ENCODE data around the gene ARL5B.
A peak's percentile ranks its signal among the peaks of the same experiment; 100 is the strongest.
"Not testable (repeated sequence)": the region's sequence is repeated elsewhere in the genome, so short reads cannot be mapped to it uniquely, and the experiment has no call there.

ARL5B gene, protein sequence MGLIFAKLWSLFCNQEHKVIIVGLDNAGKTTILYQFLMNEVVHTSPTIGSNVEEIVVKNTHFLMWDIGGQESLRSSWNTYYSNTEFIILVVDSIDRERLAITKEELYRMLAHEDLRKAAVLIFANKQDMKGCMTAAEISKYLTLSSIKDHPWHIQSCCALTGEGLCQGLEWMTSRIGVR

DNA sequence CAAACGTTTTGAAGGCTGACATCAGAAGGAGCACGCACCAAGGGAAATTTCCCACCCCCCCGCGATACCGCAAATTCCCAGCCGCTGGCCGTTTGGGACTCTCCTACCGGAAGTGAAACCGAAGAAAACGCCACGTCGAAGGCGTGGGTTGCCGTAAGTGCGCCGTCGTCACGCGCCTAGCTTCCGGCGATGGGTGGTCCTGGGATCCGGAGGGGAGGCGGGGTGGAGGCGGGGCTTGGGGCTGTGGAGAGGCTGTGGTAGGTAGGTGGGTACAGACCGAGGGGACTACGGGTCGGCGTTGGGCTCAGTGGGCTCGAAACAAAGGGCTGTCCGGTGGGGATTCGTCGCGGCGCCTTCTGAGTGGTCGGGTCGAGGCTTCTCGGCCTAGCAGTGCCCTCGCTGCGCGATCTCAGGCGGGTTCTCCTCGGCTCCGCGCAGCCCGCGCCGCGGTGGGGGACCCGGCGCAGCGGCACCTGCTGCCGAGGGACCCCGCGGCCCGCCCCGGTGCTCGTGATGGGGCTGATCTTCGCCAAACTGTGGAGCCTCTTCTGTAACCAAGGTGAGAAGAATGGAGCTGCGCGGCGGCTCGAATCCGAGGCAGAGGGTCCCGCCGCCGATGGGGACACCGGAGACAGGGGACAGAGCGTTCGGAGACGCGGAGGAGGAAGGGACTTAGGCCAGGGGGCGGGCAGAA lies at the start of gene ARL5B:
ARL5B (plus strand) TSS at position 307 of the 694 bp plus-strand sequence; CDS start at position 514, 207 bp downstream.
- H3K27ac ChIP-seq (ENCODE audit: low read depth, low read length): peak within 1 kb of the TSS; percentile 94
- peaks cover 16 to 18% of the 10 kb centered on the region in 2 donors for H3K4me1 ChIP-seq (ENCODE audit: control insufficient read depth in 1 of 2, insufficient read depth in 2 of 2, low read length in 2 of 2)
- H3K9me3 ChIP-seq (ENCODE audit: control insufficient read depth in 1 of 2, low read length in 2 of 2): no peaks in the 10 kb centered on the region
- no peaks in the 10 kb centered on the region for H3K27me3 ChIP-seq (ENCODE audit: control insufficient read depth in 1 of 2, insufficient read depth in 2 of 2, low read length in 2 of 2)
- H3K9ac ChIP-seq (ENCODE audit: low read depth in 1 of 2, low read length in 2 of 2): peak within 1 kb of the TSS; percentile 95 to 97
- H3K4me3 ChIP-seq (ENCODE audit: low read depth in 1 of 2, low read length in 2 of 2): peak within 1 kb of the TSS; percentile 93 to 98
- H3K36me3 ChIP-seq (ENCODE audit: control insufficient read depth in 1 of 2, insufficient read depth in 2 of 2, low read length in 2 of 2): no peaks in the 10 kb centered on the region

DNA sequence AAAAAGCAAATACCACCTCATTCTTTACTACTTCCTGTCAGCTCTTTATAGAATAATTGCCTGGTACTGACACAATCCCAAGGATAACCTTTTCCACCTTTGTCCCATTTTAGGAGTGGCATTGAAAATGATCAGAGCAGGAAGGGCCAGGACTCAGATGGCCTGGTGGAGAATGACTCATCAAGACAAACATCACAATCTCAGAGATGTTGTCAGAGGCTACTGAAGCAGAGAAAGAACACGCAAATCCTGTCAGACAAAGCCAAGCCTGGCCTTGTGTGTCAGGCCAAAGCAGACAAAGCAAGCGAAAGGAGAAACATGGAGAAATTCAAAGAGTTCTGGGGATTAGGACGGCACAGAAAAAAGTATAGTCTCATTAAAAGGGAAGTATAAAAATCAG lies 48.7 kb upstream of the ARL5B start:
- Histone ChIP-seq H3K27ac (ENCODE audit: low read depth, low read length) (no peak overlapping the region), H3K9ac (ENCODE audit: low read depth in 1 of 2, low read length in 2 of 2) (peak overlapping the region in 1 of 2 donors; percentile 36), H3K27me3 (ENCODE audit: control insufficient read depth in 1 of 2, insufficient read depth in 2 of 2, low read length in 2 of 2) (no peaks in the 10 kb centered on the region)

DNA sequence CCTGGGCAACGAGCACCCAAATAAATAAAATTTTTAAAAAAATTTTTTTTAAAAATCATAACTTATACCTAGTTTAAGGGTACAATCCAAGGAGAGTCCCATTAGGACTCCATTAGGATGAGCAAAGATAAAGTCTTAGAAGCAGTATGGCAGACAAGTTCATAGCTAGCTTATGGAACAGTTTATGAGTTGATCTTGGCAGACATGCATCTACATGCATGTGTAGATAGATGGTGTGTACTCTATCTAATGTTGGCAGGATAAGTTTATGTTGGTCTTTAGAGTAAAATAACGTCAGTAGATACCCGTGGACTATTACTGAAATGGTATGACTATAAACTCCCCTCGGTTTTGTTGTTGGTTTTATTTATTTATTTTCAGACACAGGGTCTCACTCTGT lies 48.1 kb upstream of the ARL5B start:
- Histone ChIP-seq H3K4me1 (ENCODE audit: control insufficient read depth in 1 of 2, insufficient read depth in 2 of 2, low read length in 2 of 2) (peaks cover 7 to 11% of the 10 kb centered on the region in 2 donors), H3K9me3 (ENCODE audit: control insufficient read depth in 1 of 2, low read length in 2 of 2) (no peaks in the 10 kb centered on the region), H3K9ac (ENCODE audit: low read depth in 1 of 2, low read length in 2 of 2) (no peak overlapping the region), H3K36me3 (ENCODE audit: control insufficient read depth in 1 of 2, insufficient read depth in 2 of 2, low read length in 2 of 2) (peaks cover 0 to 8% of the 10 kb centered on the region in 2 donors), H3K27ac (ENCODE audit: low read depth, low read length) (no peak overlapping the region), H3K4me3 (ENCODE audit: low read depth in 1 of 2, low read length in 2 of 2) (no peak overlapping the region), H3K27me3 (ENCODE audit: control insufficient read depth in 1 of 2, insufficient read depth in 2 of 2, low read length in 2 of 2) (no peaks in the 10 kb centered on the region)

More for the DNA sequence above, 48.7 kb upstream of the ARL5B start:
- H3K9me3 ChIP-seq (ENCODE audit: control insufficient read depth in 1 of 2, low read length in 2 of 2): no peaks in the 10 kb centered on the region
- peaks cover 7 to 11% of the 10 kb centered on the region in 2 donors for H3K4me1 ChIP-seq (ENCODE audit: control insufficient read depth in 1 of 2, insufficient read depth in 2 of 2, low read length in 2 of 2)
- peaks cover 0 to 8% of the 10 kb centered on the region in 2 donors for H3K36me3 ChIP-seq (ENCODE audit: control insufficient read depth in 1 of 2, insufficient read depth in 2 of 2, low read length in 2 of 2)
- no peak overlapping the region for H3K4me3 ChIP-seq (ENCODE audit: low read depth in 1 of 2, low read length in 2 of 2)

DNA sequence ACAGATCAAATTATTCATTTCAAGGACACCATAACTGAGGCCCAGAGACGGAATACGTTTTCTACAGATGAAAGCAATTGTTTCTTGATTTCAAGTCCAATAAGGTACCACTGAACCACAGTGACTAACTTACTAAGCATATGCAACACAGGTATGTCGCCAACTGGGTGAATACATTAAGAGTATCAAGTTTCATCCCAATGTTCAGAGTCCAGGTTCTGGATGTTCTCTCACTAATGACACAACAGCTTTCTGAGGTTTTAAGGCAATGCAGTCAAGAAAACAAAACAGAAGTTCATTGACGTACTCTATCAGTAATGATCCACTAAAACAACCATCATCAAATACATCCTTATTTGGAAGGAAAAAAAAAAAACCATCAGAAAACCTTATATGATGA lies 43.6 kb upstream of the ARL5B start:
- H3K4me1 ChIP-seq (ENCODE audit: control insufficient read depth in 1 of 2, insufficient read depth in 2 of 2, low read length in 2 of 2): peaks cover 3 to 4% of the 10 kb centered on the region in 2 donors
- no peaks in the 10 kb centered on the region for H3K27me3 ChIP-seq (ENCODE audit: control insufficient read depth in 1 of 2, insufficient read depth in 2 of 2, low read length in 2 of 2)

DNA sequence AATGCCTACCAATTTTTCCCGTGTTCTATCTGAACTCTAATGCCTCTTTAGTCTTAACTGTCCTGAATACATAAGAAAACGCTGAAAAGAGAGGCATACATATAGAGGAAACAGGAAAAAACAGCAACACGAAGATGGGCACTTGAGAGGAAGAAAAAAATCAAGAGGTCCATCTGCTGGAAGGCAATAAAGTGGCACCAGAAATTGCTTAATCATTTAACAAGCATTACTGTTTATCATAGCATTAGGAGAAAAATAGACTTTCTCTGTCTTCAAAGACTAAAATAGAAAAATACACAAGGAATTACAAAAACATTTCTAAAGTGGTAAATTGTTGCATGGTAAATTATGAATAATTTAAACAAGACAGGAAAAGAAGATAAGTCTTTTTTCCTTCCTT lies 42.9 kb upstream of the ARL5B start:
- no peak overlapping the region for H3K9ac ChIP-seq (ENCODE audit: low read depth in 1 of 2, low read length in 2 of 2)
- no peaks in the 10 kb centered on the region for H3K9me3 ChIP-seq (ENCODE audit: control insufficient read depth in 1 of 2, low read length in 2 of 2)
- H3K4me1 ChIP-seq (ENCODE audit: control insufficient read depth in 1 of 2, insufficient read depth in 2 of 2, low read length in 2 of 2): no peaks in the 10 kb centered on the region
- H3K27me3 ChIP-seq (ENCODE audit: control insufficient read depth in 1 of 2, insufficient read depth in 2 of 2, low read length in 2 of 2): no peaks in the 10 kb centered on the region
- no peak overlapping the region for H3K4me3 ChIP-seq (ENCODE audit: low read depth in 1 of 2, low read length in 2 of 2)
- no peak overlapping the region for H3K27ac ChIP-seq (ENCODE audit: low read depth, low read length)
- peaks cover 0 to 8% of the 10 kb centered on the region in 2 donors for H3K36me3 ChIP-seq (ENCODE audit: control insufficient read depth in 1 of 2, insufficient read depth in 2 of 2, low read length in 2 of 2)

More for the DNA sequence above, 43.6 kb upstream of the ARL5B start:
- Histone ChIP-seq H3K4me3 (ENCODE audit: low read depth in 1 of 2, low read length in 2 of 2) (no peak overlapping the region), H3K36me3 (ENCODE audit: control insufficient read depth in 1 of 2, insufficient read depth in 2 of 2, low read length in 2 of 2) (peaks cover 0 to 8% of the 10 kb centered on the region in 2 donors), H3K27ac (ENCODE audit: low read depth, low read length) (no peak overlapping the region), H3K9ac (ENCODE audit: low read depth in 1 of 2, low read length in 2 of 2) (no peak overlapping the region), H3K9me3 (ENCODE audit: control insufficient read depth in 1 of 2, low read length in 2 of 2) (no peaks in the 10 kb centered on the region)

DNA sequence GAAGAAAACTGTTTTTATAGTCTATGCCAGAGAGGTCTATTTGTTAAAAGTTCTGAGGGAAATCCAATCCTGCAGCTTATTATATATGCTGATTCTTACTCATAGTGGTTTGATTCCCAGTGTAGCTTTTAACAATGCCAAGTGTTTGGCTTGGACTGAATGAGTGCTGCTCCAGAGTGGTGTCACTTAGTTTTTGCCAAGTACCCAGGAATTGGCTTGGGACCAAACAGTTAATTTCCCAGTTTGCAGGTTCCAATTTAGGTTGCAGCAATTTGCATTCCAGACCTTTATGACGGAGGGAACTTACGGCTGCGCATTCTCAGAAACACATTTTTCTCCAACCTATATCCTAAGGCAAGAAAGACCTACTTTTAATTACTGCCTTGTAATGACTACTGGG lies 40.2 kb upstream of the ARL5B start:
- Histone ChIP-seq H3K4me3 (ENCODE audit: low read depth in 1 of 2, low read length in 2 of 2) (no peak overlapping the region), H3K9me3 (ENCODE audit: control insufficient read depth in 1 of 2, low read length in 2 of 2) (no peaks in the 10 kb centered on the region), H3K9ac (ENCODE audit: low read depth in 1 of 2, low read length in 2 of 2) (no peak overlapping the region), H3K27ac (ENCODE audit: low read depth, low read length) (no peak overlapping the region), H3K36me3 (ENCODE audit: control insufficient read depth in 1 of 2, insufficient read depth in 2 of 2, low read length in 2 of 2) (peaks cover 0 to 4% of the 10 kb centered on the region in 2 donors), H3K27me3 (ENCODE audit: control insufficient read depth in 1 of 2, insufficient read depth in 2 of 2, low read length in 2 of 2) (no peaks in the 10 kb centered on the region), H3K4me1 (ENCODE audit: control insufficient read depth in 1 of 2, insufficient read depth in 2 of 2, low read length in 2 of 2) (no peaks in the 10 kb centered on the region)

DNA sequence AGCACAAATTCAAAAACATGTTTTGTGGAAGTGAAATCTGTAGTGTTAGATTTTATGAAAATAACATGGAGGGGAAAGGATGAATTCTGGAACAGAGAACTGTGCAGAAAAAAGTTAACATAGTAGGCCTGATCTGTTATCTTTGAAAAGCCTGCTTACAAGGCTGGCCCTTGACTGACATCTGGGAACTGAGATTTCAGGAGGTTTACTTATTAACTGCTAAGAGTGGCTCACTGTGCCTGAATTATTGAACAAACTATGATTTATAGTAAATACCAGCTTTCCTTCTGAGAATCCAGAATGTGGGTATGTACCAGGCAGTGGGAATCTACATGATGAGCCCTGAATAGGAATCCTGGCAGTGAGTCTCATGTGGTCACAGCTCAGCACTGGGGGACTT lies 38.4 kb upstream of the ARL5B start:
- Histone ChIP-seq H3K4me3 (ENCODE audit: low read depth in 1 of 2, low read length in 2 of 2) (no peak overlapping the region), H3K9ac (ENCODE audit: low read depth in 1 of 2, low read length in 2 of 2) (no peak overlapping the region), H3K9me3 (ENCODE audit: control insufficient read depth in 1 of 2, low read length in 2 of 2) (no peaks in the 10 kb centered on the region), H3K27me3 (ENCODE audit: control insufficient read depth in 1 of 2, insufficient read depth in 2 of 2, low read length in 2 of 2) (no peaks in the 10 kb centered on the region), H3K4me1 (ENCODE audit: control insufficient read depth in 1 of 2, insufficient read depth in 2 of 2, low read length in 2 of 2) (no peaks in the 10 kb centered on the region), H3K27ac (ENCODE audit: low read depth, low read length) (no peak overlapping the region), H3K36me3 (ENCODE audit: control insufficient read depth in 1 of 2, insufficient read depth in 2 of 2, low read length in 2 of 2) (peaks cover 0 to 4% of the 10 kb centered on the region in 2 donors)

DNA sequence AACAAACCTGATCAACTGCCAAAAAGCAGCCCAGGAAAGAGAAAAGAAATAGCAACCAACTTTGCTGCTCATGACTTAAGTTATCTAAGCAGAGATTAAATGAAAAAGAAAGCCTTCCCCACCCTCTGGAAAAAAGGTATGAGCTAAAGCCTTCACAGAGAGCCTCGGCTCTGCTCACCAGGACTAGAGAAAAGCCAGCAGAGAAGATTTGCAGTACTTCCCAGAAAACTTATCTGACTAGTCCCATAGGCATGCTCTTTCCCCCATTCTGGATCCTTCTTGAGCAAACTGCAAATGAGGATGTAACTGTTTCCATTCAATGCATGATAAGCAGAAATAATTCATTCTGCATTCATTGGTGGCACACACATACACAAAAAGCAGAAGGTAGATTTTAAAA lies 35.6 kb upstream of the ARL5B start:
- H3K9ac ChIP-seq (ENCODE audit: low read depth in 1 of 2, low read length in 2 of 2); H3K27me3 ChIP-seq (ENCODE audit: control insufficient read depth in 1 of 2, insufficient read depth in 2 of 2, low read length in 2 of 2); H3K36me3 ChIP-seq (ENCODE audit: control insufficient read depth in 1 of 2, insufficient read depth in 2 of 2, low read length in 2 of 2); H3K4me1 ChIP-seq (ENCODE audit: control insufficient read depth in 1 of 2, insufficient read depth in 2 of 2, low read length in 2 of 2); H3K27ac ChIP-seq (ENCODE audit: low read depth, low read length); H3K4me3 ChIP-seq (ENCODE audit: low read depth in 1 of 2, low read length in 2 of 2); H3K9me3 ChIP-seq (ENCODE audit: control insufficient read depth in 1 of 2, low read length in 2 of 2): not testable (repeated sequence)

DNA sequence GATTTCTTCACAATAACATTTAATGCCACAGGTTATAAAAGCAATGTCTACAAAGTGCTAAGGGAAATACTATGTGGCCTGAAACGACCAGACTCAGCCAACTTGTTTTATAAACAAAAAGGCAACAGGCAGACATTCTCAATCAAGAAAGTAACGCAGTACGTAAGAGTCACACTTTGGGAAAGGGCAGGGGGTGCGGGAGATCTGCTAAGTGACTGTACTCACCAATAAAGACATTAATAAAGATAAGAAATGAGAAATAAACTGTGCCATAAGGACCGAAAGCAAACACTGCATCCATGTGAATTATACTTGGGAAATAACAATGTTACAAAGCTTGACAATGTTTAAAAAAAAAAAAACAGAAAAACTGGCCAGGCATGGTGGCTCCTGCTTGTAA lies 33.3 kb upstream of the ARL5B start:
- H3K9ac ChIP-seq (ENCODE audit: low read depth in 1 of 2, low read length in 2 of 2): no peak overlapping the region
- no peaks in the 10 kb centered on the region for H3K27me3 ChIP-seq (ENCODE audit: control insufficient read depth in 1 of 2, insufficient read depth in 2 of 2, low read length in 2 of 2)
- no peaks in the 10 kb centered on the region for H3K9me3 ChIP-seq (ENCODE audit: control insufficient read depth in 1 of 2, low read length in 2 of 2)
- H3K27ac ChIP-seq (ENCODE audit: low read depth, low read length): no peak overlapping the region
- H3K4me3 ChIP-seq (ENCODE audit: low read depth in 1 of 2, low read length in 2 of 2): no peak overlapping the region
- H3K4me1 ChIP-seq (ENCODE audit: control insufficient read depth in 1 of 2, insufficient read depth in 2 of 2, low read length in 2 of 2): peaks cover 0 to 5% of the 10 kb centered on the region in 2 donors
- H3K36me3 ChIP-seq (ENCODE audit: control insufficient read depth in 1 of 2, insufficient read depth in 2 of 2, low read length in 2 of 2): peaks cover 0 to 4% of the 10 kb centered on the region in 2 donors

DNA sequence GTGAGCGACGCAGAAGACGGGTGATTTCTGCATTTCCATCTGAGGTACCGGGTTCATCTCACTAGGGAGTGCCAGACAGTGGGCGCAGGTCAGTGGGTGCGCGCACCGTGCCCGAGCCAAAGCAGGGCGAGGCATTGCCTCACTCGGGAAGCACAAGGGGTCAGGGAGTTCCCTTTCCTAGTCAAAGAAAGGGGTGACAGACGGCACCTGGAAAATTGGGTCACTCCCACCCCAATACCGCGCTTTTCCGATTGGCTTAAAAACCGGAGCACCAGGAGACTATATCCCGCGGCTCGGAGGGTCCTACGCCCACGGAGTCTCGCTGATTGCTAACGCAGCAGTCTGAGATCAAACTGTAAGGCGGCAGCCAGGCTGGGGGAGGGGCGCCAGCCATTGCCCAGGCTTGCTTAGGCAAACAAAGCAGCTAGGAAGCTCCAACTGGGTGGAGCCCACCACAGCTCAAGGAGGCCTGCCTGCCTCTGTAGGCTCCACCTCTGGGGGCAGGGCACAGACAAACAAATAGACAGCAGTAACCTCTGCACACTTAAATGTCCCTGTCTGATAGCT lies 31.7 kb upstream of the ARL5B start:
- Histone ChIP-seq H3K9ac (ENCODE audit: low read depth in 1 of 2, low read length in 2 of 2) (peak overlapping the region; percentile 43), H3K4me3 (ENCODE audit: low read depth in 1 of 2, low read length in 2 of 2) (peak overlapping the region; percentile 40 to 61)
- H3K4me1 ChIP-seq (ENCODE audit: control insufficient read depth in 1 of 2, insufficient read depth in 2 of 2, low read length in 2 of 2); H3K36me3 ChIP-seq (ENCODE audit: control insufficient read depth in 1 of 2, insufficient read depth in 2 of 2, low read length in 2 of 2); H3K27ac ChIP-seq (ENCODE audit: low read depth, low read length); H3K9me3 ChIP-seq (ENCODE audit: control insufficient read depth in 1 of 2, low read length in 2 of 2); H3K27me3 ChIP-seq (ENCODE audit: control insufficient read depth in 1 of 2, insufficient read depth in 2 of 2, low read length in 2 of 2): not testable (repeated sequence)
